HG03342 (cell line): Measurements from ENCODE around the gene SLC11A1.
A peak's percentile ranks its signal among the peaks of the same experiment; 100 is the strongest.

Experiments used
- ATAC-seq: cut with Tn5 transposase; IDR thresholded peaks from one replicate; pipeline ENCODE4 v1.9.1; 2021; ENCODE audit warnings: mild to moderate bottlenecking, moderate library complexity; ENCODE audit not compliant: unreplicated experiment

SLC11A1 gene

DNA sequence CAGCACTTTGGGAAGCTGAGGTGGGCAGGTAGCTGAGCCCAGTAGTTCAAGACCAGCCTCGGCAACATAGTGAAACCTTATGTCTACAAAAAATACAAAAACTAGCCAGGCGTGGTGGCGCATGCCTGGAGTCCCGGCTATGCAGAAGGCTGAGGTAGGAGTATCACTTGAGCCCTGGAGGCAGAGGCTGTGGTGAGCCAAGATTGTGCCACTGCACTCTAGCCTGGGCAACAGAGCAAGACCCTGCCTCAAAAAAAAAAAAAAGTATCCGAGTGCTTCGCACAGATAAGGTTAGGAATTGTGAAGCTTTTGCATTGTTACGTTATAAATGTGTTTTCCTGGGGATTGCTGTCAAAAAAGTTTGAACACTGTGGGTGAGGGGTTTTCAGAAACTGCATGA is 21.7 kb downstream of the SLC11A1 start:
- no peak for ATAC-seq

DNA sequence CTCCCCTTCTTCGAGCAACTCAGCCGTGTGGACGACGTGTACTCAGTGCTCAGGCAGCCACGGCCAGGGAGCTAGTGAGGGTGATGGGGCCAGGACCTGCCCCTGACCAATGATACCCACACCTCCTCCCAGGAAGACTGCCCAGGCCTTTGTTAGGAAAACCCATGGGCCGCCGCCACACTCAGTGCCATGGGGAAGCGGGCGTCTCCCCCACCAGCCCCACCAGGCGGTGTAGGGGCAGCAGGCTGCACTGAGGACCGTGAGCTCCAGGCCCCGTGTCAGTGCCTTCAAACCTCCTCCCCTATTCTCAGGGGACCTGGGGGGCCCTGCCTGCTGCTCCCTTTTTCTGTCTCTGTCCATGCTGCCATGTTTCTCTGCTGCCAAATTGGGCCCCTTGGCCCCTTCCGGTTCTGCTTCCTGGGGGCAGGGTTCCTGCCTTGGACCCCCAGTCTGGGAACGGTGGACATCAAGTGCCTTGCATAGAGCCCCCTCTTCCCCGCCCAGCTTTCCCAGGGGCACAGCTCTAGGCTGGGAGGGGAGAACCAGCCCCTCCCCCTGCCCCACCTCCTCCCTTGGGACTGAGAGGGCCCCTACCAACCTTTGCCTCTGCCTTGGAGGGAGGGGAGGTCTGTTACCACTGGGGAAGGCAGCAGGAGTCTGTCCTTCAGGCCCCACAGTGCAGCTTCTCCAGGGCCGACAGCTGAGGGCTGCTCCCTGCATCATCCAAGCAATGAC is 22.4 kb downstream of the SLC11A1 start:
- no peak for ATAC-seq

DNA sequence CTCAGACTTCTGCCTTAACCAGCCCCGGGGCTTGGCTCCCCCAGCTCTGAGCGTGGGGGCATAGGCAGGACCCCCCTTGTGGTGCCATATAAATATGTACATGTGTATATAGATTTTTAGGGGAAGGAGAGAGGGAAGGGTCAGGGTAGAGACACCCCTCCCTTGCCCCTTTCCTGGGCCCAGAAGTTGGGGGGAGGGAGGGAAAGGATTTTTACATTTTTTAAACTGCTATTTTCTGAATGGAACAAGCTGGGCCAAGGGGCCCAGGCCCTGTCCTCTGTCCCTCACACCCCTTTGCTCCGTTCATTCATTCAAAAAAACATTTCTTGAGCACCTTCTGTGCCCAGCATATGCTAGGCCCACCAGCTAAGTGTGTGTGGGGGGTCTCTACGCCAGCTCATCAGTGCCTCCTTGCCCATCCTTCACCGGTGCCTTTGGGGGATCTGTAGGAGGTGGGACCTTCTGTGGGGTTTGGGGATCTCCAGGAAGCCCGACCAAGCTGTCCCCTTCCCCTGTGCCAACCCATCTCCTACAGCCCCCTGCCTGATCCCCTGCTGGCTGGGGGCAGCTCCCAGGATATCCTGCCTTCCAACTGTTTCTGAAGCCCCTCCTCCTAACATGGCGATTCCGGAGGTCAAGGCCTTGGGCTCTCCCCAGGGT is 23.1 kb downstream of the SLC11A1 start:
- ATAC-seq, result no peak

DNA sequence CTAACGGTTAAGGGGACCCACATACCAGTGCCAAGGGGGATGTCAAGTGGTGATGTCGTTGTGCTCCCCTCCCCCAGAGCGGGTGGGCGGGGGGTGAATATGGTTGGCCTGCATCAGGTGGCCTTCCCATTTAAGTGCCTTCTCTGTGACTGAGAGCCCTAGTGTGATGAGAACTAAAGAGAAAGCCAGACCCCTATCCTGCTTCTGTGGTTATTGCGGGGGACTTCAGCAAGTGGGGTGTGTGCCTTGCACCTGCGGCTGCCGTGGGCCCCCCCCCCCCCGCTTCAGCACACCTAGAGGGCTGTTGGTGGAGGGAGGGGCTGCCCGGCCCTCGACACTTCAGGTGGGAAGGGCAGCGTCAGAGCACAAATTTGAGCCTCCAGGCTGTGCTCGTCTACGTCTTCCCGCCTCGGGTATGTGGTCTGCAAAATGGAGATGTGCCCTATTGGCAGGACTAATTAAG is 23.7 kb downstream of the SLC11A1 start:
- ATAC-seq, result peak; percentile 5

DNA sequence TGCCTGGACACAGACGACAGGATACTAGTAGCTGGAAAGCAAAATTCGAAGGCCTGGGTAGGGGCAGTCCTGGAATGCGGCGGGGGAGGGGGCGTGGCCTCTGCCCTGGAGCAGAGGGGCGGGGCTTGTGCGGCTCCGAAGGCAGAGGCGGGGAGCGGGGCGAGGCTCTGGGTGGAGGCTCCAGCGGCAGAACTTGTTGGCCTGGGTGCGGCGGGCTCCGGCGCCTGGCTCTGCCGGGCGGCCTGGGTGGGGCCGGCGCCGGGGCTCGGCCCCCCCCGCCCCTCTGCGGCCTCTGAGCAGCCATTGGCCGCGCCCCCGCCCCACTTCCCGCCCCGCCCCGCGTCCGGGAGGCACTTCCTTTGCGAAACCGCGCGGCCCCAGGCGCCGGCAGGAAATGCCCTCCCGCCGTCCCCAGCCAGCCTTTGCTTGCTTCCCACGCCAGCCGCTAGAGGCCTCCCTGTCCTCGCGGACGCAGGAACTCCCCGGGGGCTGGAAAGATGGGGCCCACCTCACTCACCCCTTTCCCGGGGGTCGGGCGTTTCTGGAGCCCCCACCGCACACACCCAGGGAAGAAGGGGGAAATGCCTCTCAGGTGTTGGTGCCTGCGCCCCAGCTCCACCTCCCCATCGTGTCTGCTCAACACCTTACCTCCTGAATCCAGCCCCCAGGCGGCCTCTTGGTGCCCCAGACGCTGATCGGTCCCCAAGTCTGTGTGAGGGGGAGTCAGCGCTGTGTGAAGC is 24.3 kb downstream of the SLC11A1 start:
- ATAC-seq, result peak; percentile 83

DNA sequence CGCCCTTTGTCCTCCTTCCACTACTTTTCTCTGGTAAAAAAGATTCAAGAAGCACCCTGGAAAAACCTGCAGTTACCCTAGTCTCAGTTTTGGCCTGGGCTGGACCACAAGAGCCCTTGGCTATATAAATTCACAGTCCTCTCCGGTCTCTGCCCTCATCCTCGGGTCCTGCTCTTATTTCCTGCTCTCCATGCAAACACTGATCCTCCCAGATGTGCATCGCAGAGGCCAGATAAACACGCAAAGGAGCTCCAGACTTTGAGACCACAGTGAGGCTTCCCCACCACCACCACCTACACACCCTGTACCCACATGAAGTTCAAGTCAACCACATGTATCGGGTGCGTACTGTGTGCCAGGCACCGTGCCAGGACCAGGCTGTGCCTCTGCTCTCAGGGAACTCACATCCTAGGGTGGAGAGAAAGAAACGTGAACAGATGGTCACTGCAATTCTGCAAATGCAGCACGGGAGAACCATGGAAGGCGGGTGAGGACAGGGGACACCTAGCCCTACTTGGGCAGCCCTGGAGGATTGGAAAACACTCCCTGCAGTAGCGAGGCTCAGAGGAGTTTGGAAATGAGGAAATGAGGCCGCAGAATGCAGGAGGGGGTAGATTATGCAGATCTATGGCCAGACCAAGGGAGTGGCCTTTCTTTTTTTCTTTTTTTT is 25.0 kb downstream of the SLC11A1 start:
- ATAC-seq, result peak; percentile 3

DNA sequence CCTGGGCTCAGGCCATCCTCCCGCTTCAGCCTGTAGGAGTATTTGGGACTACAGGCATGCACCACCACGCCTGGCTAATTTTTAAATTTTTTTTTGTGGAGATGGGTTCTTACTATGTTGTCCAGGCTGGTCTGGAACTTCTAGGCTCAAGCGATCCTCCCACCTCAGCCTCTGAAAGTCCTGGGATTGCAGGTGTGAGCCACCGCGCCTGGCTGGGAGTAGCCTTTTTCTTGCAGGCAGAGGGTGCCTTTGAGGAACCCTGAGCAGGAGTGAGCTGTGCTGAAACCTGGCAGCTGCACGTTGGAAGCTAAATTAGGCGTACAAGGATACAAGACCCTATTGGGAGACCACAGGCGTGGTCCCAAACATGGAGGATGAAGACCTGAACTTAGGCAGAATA is 25.6 kb downstream of the SLC11A1 start:
- no peak for ATAC-seq

DNA sequence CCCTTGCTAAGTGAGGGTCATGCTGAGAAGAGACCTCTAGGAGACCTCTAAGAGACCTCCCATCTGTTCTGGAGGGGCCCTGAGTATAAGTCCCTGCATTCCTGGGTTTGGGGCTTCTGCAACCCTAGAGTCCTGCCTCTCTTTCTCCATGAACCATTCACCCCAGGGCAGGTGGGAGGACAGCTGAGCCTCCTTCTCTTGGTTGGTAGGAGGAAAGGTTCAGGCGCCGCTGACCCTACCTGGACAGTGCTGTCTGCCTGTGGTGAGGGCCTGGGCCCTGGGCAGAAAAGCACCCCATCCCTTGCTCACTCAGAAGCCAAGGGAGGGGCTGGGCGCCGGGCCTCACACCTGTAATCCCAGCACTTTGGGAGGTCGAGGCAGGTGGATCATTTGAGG is 36.2 kb downstream of the SLC11A1 start:
- no peak for ATAC-seq

DNA sequence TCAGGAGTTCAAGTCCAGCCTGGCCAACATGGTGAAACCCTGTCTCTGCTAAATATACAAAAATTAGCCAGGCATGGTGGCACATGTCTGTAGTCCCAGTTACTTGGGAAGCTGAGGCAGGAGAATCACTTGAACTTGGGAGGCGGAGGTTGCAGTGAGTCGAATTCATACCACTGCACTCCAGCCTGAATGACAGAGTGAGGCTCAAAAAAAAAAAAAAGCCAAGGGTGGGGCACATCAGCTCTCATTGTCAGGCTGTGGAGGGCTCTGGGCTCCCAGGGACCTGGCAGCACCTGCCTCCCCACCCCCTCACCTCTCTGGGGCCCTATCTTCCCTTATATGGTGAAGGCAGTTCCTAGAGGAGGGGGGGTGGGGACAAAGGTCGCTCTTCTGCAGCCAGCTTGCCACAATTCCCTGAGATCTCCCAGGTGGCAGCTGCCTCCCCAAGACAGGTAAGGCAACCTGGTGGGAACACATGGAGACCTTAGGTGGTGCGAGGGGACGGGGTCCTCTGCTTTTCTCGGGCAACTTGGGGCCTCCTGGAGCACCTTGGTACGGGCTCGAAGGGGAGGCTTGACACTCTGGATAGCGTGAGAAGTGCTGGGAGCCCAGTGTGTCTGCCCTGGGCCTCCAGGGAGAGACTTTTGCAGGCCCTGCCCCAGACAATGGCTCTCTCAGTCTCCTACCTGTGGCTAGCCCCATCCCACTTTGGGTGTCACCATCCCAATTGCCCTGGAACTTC is 36.8 kb downstream of the SLC11A1 start, which contains the start of gene VIL1:
Gene VIL1 (plus strand): TSS at position 407 of the 742 bp plus-strand sequence. CDS start 4,656 bp downstream, outside the sequence.
- ATAC-seq, result no peak

DNA sequence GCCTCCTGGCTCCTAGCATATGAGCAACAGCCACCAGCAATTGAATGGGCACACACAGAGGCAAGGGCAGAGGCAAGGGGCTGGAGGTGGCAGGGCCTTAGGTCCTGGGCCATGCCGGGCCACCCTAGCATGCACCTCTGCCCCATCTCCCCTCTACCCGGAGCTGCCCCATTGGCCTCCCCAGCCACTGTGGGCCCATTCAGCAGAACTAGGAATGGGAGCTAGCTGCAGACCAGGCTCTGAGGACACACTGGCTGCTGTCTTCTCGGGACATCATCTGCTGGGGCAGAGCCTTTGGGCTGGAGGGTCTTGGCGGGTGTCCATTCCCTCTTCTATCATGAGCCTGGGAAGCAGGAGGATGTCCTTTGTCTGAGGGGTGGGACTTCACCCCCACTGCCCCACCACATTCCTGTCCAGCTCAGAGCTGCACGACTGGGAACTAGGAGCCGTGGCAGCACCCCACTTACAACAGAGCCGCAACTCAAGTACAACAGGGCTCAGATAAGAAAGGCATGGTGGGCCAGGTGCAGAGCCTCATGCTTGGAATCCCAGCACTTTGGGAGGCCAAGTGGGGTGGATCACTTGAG is 37.6 kb downstream of the SLC11A1 start:
- ATAC-seq, result no peak

DNA sequence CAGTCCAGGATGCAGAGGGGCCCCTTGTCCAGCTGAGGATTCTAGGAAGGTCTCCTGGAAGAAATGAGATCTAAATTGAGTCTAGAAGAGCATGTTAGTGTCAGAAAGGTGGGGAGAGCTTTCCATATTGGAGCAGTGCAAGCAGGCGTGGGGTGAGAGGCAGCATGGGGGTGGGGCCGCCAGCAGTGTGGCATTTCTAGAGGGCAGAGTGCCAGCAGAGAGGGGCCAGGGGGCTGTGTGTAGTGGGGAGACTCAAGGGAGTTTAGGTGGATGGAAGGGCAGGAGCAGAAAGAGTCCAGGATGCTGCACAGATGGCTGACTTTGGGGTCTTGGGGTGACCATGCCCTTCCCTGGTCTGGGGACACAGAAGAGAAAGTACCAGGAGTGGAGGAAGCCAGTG is 39.0 kb downstream of the SLC11A1 start:
- no peak for ATAC-seq

DNA sequence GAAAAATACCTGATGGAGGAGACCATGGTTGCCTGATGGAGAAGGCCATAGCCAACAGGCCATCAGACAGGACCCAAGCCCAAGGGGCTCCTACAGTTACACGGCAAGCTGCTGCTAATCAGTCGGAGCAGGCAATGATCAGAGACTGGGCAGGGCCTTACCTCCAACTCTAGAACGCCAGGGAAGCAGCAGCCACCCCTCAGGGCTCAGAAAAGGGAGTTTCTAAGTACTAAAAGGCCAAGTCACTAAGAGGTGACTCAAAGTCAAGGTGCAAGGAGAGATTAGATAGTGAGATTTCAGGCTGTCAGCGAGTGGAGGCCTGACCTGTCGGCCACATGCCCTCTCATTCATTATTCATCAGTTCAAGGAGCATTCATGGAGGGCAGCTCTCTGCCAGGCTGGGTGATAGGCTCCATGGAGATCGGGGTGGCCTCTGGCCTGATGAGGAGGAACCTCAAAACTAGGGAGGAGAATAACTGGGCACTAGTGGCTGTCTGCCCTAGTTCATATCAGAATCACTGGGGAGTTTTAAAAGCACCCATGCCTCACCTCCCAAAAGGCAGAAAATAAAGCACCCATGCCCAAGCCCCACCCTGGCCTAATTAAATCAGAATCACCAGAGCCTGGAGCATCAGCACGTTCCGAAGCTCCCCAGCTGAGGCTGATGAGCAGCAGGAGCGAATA is 40.5 kb downstream of the SLC11A1 start:
- ATAC-seq, result no peak

DNA sequence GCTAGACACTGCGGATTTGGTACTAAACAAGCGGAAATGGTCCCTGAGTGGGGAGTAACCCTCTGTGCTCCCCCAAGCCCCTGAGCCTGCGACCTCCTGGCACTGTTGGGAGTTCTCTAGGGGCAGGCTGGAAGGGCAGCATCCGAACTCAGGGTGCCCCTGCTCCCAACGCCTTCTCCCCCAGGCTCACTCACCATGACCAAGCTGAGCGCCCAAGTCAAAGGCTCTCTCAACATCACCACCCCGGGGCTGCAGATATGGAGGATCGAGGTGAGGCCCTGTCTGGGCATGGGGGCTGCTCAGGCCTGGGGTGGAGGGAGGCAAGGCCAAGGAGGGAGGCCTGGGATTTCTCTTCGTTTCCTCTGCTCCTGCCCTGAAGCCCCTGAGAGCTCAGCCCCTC is 41.5 kb downstream of the SLC11A1 start:
- no peak for ATAC-seq

DNA sequence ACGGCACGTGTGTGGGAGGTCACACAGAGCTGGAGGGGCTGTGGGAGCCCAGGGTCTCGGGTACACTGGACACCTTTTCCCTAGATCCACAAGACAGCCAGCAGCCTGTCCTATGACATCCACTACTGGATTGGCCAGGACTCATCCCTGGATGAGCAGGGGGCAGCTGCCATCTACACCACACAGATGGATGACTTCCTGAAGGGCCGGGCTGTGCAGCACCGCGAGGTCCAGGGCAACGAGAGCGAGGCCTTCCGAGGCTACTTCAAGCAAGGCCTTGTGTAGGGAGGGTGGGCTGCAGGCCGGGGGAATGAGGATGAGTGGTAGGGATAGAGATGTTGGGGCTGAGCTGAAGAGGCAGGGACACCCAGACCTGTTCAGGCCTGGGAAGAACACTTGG is 43.5 kb downstream of the SLC11A1 start:
- no peak for ATAC-seq

DNA sequence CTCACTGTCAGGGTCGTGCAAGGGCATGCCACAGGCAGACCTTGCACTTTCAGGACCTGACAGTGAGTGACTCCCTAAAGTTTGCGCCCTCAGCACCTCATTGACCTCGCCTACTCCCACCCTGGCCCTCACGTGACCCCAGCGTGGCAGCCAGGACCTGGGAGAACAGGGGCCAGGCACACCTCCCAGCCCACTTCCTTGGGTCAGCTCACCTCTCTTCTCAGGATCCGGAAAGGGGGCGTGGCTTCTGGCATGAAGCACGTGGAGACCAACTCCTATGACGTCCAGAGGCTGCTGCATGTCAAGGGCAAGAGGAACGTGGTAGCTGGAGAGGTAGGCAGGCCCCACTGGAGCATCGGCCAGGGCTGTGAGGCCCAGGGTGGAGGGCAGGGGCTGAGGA is 45.7 kb downstream of the SLC11A1 start:
- ATAC-seq, result no peak

DNA sequence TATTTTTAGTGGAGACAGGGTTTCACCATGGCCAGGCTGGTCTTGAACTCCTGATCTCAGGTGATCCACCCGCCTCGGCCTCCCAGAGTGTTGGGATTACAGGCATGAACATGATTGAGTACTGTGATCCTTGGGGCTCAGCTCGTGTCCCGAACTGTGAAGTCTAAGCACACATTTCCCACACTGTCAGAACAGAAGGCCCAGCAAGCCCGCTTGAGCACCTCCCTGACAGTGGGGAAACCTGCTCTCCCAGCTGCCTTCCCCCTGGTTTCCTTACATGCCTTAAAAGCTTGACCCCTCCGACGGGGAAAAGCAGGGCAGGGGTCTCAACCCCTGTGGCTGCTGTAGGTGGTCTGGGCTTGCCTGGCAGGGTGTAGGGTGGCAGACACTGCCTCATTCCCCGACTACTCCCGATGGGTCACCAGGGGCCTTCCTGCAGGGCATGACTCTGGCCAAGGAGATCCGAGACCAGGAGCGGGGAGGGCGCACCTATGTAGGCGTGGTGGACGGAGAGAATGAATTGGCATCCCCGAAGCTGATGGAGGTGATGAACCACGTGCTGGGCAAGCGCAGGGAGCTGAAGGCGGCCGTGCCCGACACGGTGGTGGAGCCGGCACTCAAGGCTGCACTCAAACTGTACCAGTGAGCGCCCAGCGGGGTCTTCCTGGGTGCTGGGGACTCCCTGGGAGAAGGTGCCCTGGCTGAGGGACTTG is 46.9 kb downstream of the SLC11A1 start:
- ATAC-seq, result no peak

DNA sequence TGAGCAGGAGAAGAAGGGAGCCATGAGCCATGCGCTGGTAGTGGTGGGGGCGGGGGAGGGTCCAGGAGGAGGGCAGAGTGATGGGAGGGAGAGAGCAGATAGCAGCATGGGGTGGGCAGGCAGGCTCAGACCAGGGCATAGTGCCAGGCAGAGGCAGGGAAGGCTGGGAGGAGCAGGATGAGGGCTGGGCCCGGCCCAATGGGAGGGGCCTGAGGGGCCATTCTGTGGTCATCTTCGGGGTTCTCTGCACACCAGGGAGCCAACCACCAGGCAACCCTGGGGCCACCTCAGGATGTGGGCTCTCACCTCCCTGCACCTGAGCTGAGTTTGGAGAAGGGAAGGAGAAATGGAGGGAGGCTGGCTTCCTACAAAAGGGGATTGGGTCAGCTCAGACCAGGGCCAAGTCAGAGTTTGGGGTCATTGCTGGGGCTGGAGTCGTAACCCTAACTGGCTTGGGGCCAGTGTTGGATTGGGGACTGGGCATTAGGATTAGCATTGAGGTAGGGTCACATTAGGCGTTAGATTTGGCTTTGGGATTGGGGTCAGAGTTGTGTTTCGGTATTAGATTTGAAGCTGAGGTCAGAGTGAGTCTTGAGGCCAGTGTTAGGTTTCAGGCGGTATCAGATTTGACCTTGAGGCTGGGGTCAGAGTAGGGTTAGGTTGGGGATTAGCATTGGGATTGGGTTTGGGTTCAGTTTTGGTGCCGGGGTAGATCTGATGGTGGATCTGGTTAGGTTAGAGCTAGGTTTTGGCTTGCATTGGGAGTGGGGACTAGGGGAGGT is 48.0 kb downstream of the SLC11A1 start:
- no peak for ATAC-seq

DNA sequence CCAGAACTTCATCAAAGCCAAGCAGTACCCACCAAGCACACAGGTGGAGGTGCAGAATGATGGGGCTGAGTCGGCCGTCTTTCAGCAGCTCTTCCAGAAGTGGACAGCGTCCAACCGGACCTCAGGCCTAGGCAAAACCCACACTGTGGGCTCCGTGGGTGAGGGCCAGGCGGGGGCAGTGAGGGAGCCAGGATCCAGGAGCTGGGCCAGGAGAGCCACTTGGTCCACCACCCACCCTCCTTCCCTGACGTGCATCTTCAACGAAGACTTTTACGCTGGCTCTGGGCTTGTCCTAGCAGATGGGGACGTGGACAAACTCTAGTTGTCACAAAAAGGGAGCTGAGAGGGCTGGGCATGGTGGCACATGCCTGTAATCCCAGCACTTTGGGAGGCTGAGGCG is 48.6 kb downstream of the SLC11A1 start:
- ATAC-seq, result no peak
